ENCODE results near the gene KATNB1.

KATNB1 gene

GRCh38 chr16:57752581-57753447 lies 17.2 kb downstream of the KATNB1 start:
- peaks cover 38% of the 10 kb centered on the region for H3K36me3 ChIP-seq (ENCODE audit: control insufficient read depth, insufficient read depth, low read length)
- 0 out of 2 replicates have a peak, but pooled peaks cover 3% of the 10 kb centered on the region for H3K4me1 ChIP-seq (ENCODE audit: control insufficient read depth, insufficient read depth, low read length)

GRCh38 chr16:57753448-57754353 lies 18.1 kb downstream of the KATNB1 start:
- H3K36me3 ChIP-seq (ENCODE audit: control insufficient read depth, insufficient read depth, low read length), result peaks cover 39% of the 10 kb centered on the region

More at GRCh38 chr16:57752581-57753447, 17.2 kb downstream of the KATNB1 start:
- H3K9ac ChIP-seq (ENCODE audit: low read depth, low read length), result no peak overlapping the region
- H3K27ac ChIP-seq (ENCODE audit: low read depth, low read length), result no peak overlapping the region
- H3K27me3 ChIP-seq (ENCODE audit: control insufficient read depth, insufficient read depth, low read length), result no peaks in the 10 kb centered on the region
- H3K4me3 ChIP-seq (ENCODE audit: low read depth, low read length), result no peak overlapping the region
- no peaks in the 10 kb centered on the region for H3K9me3 ChIP-seq (ENCODE audit: control insufficient read depth, insufficient read depth, low read length)

GRCh38 chr16:57754354-57755060 lies 18.9 kb downstream of the KATNB1 start:
- Histone ChIP-seq H3K4me1 (ENCODE audit: control insufficient read depth, insufficient read depth, low read length) (0 out of 2 replicates have a peak, but pooled peaks cover 3% of the 10 kb centered on the region), H3K4me3 (ENCODE audit: low read depth, low read length) (no peak overlapping the region), H3K9me3 (ENCODE audit: control insufficient read depth, insufficient read depth, low read length) (no peaks in the 10 kb centered on the region), H3K27me3 (ENCODE audit: control insufficient read depth, insufficient read depth, low read length) (no peaks in the 10 kb centered on the region), H3K27ac (ENCODE audit: low read depth, low read length) (no peak overlapping the region), H3K9ac (ENCODE audit: low read depth, low read length) (no peak overlapping the region), H3K36me3 (ENCODE audit: control insufficient read depth, insufficient read depth, low read length) (peaks cover 41% of the 10 kb centered on the region)

More at GRCh38 chr16:57753448-57754353, 18.1 kb downstream of the KATNB1 start:
- Histone ChIP-seq H3K4me3 (ENCODE audit: low read depth, low read length) (no peak overlapping the region), H3K9me3 (ENCODE audit: control insufficient read depth, insufficient read depth, low read length) (no peaks in the 10 kb centered on the region), H3K4me1 (ENCODE audit: control insufficient read depth, insufficient read depth, low read length) (0 out of 2 replicates have a peak, but pooled peaks cover 3% of the 10 kb centered on the region), H3K9ac (ENCODE audit: low read depth, low read length) (no peak overlapping the region), H3K27me3 (ENCODE audit: control insufficient read depth, insufficient read depth, low read length) (no peaks in the 10 kb centered on the region), H3K27ac (ENCODE audit: low read depth, low read length) (no peak overlapping the region)

GRCh38 chr16:57755061-57755684 lies 19.6 kb downstream of the KATNB1 start:
- no peak overlapping the region for H3K4me3 ChIP-seq (ENCODE audit: low read depth, low read length)
- no peaks in the 10 kb centered on the region for H3K9me3 ChIP-seq (ENCODE audit: control insufficient read depth, insufficient read depth, low read length)
- H3K27ac ChIP-seq (ENCODE audit: low read depth, low read length), result no peak overlapping the region
- peaks cover 41% of the 10 kb centered on the region for H3K36me3 ChIP-seq (ENCODE audit: control insufficient read depth, insufficient read depth, low read length)
- H3K9ac ChIP-seq (ENCODE audit: low read depth, low read length), result no peak overlapping the region
- no peaks in the 10 kb centered on the region for H3K27me3 ChIP-seq (ENCODE audit: control insufficient read depth, insufficient read depth, low read length)
- peaks cover 9% of the 10 kb centered on the region; the same call in 1 of the 2 replicates for H3K4me1 ChIP-seq (ENCODE audit: control insufficient read depth, insufficient read depth, low read length)

GRCh38 chr16:57755726-57756423 lies 20.3 kb downstream of the KATNB1 start:
- Histone ChIP-seq H3K9ac (ENCODE audit: low read depth, low read length) (no peak overlapping the region), H3K27me3 (ENCODE audit: control insufficient read depth, insufficient read depth, low read length) (no peaks in the 10 kb centered on the region), H3K9me3 (ENCODE audit: control insufficient read depth, insufficient read depth, low read length) (no peaks in the 10 kb centered on the region), H3K4me3 (ENCODE audit: low read depth, low read length) (no peak overlapping the region), H3K4me1 (ENCODE audit: control insufficient read depth, insufficient read depth, low read length) (peaks cover 9% of the 10 kb centered on the region; the same call in 1 of the 2 replicates), H3K27ac (ENCODE audit: low read depth, low read length) (no peak overlapping the region), H3K36me3 (ENCODE audit: control insufficient read depth, insufficient read depth, low read length) (peaks cover 37% of the 10 kb centered on the region)

- Histone ChIP-seq H3K27me3 (ENCODE audit: control insufficient read depth, insufficient read depth, low read length) (no peaks in the 10 kb centered on the region), H3K4me3 (ENCODE audit: low read depth, low read length) (no peak overlapping the region), H3K27ac (ENCODE audit: low read depth, low read length) (no peak overlapping the region), H3K36me3 (ENCODE audit: control insufficient read depth, insufficient read depth, low read length) (peaks cover 33% of the 10 kb centered on the region), H3K4me1 (ENCODE audit: control insufficient read depth, insufficient read depth, low read length) (peaks cover 9% of the 10 kb centered on the region; the same call in 1 of the 2 replicates), H3K9ac (ENCODE audit: low read depth, low read length) (no peak overlapping the region), H3K9me3 (ENCODE audit: control insufficient read depth, insufficient read depth, low read length) (no peaks in the 10 kb centered on the region)
Observed at GRCh38 chr16:57756424-57757325, 21.1 kb downstream of the KATNB1 start.

GRCh38 chr16:57757326-57757786 lies 21.8 kb downstream of the KATNB1 start:
- Histone ChIP-seq H3K9ac (ENCODE audit: low read depth, low read length) (no peak overlapping the region), H3K36me3 (ENCODE audit: control insufficient read depth, insufficient read depth, low read length) (peaks cover 30% of the 10 kb centered on the region), H3K27ac (ENCODE audit: low read depth, low read length) (no peak overlapping the region)

GRCh38 chr16:57757883-57758282 lies 22.3 kb downstream of the KATNB1 start:
- Histone ChIP-seq H3K4me1 (ENCODE audit: control insufficient read depth, insufficient read depth, low read length) (peaks cover 9% of the 10 kb centered on the region; the same call in 1 of the 2 replicates), H3K9ac (ENCODE audit: low read depth, low read length) (no peak overlapping the region), H3K27me3 (ENCODE audit: control insufficient read depth, insufficient read depth, low read length) (no peaks in the 10 kb centered on the region), H3K36me3 (ENCODE audit: control insufficient read depth, insufficient read depth, low read length) (peaks cover 30% of the 10 kb centered on the region), H3K27ac (ENCODE audit: low read depth, low read length) (no peak overlapping the region), H3K9me3 (ENCODE audit: control insufficient read depth, insufficient read depth, low read length) (no peaks in the 10 kb centered on the region), H3K4me3 (ENCODE audit: low read depth, low read length) (no peak overlapping the region)

More at GRCh38 chr16:57757326-57757786, 21.8 kb downstream of the KATNB1 start:
- H3K4me1 ChIP-seq (ENCODE audit: control insufficient read depth, insufficient read depth, low read length), result peaks cover 9% of the 10 kb centered on the region; the same call in 1 of the 2 replicates
- no peaks in the 10 kb centered on the region for H3K9me3 ChIP-seq (ENCODE audit: control insufficient read depth, insufficient read depth, low read length)
- H3K27me3 ChIP-seq (ENCODE audit: control insufficient read depth, insufficient read depth, low read length), result no peaks in the 10 kb centered on the region
- no peak overlapping the region for H3K4me3 ChIP-seq (ENCODE audit: low read depth, low read length)
